NCI-H2196 treated with DMSO at 0.1 percent for 48 hours (cell line): Measurements from ENCODE around the gene GTPBP6.
"Not testable (repeated sequence)": the region's sequence is repeated elsewhere in the genome, so short reads cannot be mapped to it uniquely, and the experiment has no call there.

ENCODE experiments used
- DNase-seq: peaks from one replicate; lab custom pipeline; 2025; ENCODE audit not compliant: unreplicated experiment; lab: John Stamatoyannopoulos, UW

The GTPBP6 gene

GRCh38 chrX:267771-268261, 50.8 kb downstream of the GTPBP6 start:
- DNase-seq = no peak

GRCh38 chrX:265502-265901, 53.1 kb downstream of the GTPBP6 start:
- no peak for DNase-seq

- no peak for DNase-seq
Measured at GRCh38 chrX:264634-265455, 53.8 kb downstream of the GTPBP6 start.

GRCh38 chrX:264006-264405, 54.6 kb downstream of the GTPBP6 start:
- DNase-seq = not testable (repeated sequence)

GRCh38 chrX:262381-262909, 56.2 kb downstream of the GTPBP6 start:
- no peak for DNase-seq

GRCh38 chrX:261919-262352, 56.7 kb downstream of the GTPBP6 start:
- DNase-seq = no peak

- no peak for DNase-seq
Measured at GRCh38 chrX:261167-261918, 57.3 kb downstream of the GTPBP6 start.

- no peak for DNase-seq
Measured at GRCh38 chrX:259692-260355, 58.8 kb downstream of the GTPBP6 start.

GRCh38 chrX:258291-259040, 60.1 kb downstream of the GTPBP6 start:
- no peak for DNase-seq

- no peak for DNase-seq
Measured at GRCh38 chrX:257681-258289, 60.8 kb downstream of the GTPBP6 start.

- DNase-seq = not testable (repeated sequence)
Measured at GRCh38 chrX:257054-257453, 61.5 kb downstream of the GTPBP6 start.

- no peak for DNase-seq
Measured at GRCh38 chrX:255923-256331, 62.7 kb downstream of the GTPBP6 start.
